AG09319 (cell line): ENCODE data around the gene GARRE1.

ENCODE experiments used
- DNase-seq: peaks from one replicate; pipeline ENCODE4 v3.0.0-alpha.2; 2010; ENCODE audit warnings: low read depth; ENCODE audit errors: extremely low read depth
- TF ChIP-seq, protein P1 (sequence below): IDR thresholded peaks from 2 replicates; pipeline ENCODE4 v1.5.1; 2011; ENCODE audit warnings: low read depth, mild to moderate bottlenecking, inconsistent platforms, low read length, moderate library complexity

GARRE1 gene

DNA sequence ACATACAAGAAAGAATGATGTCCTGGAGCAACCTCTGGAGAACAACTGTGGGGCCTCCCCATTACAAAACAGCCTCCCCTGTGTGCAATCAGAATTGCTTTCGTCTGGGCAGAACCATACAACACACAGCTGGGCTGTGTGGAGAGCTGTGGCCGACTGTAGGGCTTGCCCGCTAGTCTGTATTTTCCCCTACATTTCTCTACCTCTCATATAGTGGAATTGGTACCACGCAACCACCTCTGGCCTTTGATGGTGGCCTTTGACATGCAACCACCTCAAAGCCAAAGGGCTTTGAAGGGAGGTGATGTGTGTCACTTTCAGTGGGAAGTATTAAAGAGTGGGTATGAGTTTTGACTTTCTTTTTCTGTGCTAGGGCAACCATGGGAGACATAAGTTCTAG is 34.0 kb downstream of the GARRE1 start:
- TF ChIP-seq, protein P1, sequence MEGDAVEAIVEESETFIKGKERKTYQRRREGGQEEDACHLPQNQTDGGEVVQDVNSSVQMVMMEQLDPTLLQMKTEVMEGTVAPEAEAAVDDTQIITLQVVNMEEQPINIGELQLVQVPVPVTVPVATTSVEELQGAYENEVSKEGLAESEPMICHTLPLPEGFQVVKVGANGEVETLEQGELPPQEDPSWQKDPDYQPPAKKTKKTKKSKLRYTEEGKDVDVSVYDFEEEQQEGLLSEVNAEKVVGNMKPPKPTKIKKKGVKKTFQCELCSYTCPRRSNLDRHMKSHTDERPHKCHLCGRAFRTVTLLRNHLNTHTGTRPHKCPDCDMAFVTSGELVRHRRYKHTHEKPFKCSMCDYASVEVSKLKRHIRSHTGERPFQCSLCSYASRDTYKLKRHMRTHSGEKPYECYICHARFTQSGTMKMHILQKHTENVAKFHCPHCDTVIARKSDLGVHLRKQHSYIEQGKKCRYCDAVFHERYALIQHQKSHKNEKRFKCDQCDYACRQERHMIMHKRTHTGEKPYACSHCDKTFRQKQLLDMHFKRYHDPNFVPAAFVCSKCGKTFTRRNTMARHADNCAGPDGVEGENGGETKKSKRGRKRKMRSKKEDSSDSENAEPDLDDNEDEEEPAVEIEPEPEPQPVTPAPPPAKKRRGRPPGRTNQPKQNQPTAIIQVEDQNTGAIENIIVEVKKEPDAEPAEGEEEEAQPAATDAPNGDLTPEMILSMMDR = no peak
- no peak for DNase-seq

DNA sequence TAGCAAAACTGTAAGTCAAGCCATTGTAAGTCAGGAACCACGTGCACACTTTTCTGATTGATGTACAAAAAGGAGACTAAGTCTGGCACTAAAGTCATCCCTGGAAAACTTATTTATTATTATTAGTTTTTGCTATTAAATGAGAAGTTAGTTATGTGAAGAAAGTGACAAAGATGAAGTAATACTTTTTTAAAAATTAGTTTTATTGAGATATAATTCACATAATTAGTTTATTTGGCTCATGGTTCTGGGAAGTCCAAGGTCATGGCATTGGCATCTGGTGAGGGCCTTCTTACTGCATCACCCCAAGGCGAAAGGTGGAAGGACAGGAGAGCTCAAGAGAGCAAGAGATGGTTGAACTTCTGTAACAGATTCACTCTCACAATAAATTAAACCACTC is 36.9 kb downstream of the GARRE1 start:
- DNase-seq = no peak
- TF ChIP-seq, protein P1 = no peak

DNA sequence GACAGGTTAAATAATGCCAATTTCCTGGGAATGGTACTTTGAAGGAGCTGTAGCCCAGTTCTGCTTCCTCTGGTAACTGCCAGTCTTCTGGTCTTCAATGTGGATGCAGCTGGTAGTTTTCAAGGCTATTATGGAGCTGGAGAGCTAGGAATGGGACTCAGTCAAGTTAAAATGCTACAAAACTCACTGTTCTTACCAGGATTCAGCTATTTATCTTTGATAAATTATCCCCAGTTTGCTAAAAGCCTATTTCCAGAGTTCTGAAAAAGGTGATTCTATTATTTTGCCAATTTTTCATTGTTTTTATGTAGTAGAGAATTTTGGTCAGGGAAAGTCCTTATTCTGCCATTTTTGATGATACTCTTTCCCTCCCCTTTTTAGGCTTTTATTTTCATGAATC is 40.7 kb downstream of the GARRE1 start:
- TF ChIP-seq, protein P1 = no peak
- no peak for DNase-seq

DNA sequence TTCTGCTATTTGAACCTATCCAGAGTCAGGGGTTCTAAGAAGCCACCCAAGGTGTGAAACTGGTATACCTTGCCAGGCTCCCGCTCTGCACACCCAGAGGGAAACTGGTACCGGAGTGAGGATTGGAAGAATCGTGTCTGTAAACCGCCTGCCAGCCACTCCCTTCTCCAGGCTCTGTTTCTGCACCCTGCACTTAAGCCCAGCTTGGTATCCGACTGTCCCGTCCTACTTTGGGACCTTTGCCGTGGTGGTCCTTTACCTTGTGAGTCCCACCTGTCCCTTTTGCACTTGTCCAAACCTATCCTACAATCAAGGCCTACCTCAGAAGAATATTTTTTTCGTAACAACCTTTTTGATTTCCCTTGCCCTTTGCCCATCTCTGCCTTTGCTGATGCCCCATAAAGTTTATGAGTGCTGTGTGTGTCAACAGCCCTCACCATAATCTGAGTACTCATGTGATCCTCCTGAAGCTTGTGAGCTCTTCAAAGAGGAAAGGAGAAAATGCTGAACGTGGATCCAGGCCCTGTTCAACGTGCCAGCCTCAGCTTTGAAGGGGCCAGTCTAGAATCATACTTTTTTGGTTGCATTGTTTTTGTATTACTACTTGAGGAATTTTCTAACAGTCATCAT is 44.7 kb downstream of the GARRE1 start:
- TF ChIP-seq, protein P1 = no peak
- DNase-seq = no peak

DNA sequence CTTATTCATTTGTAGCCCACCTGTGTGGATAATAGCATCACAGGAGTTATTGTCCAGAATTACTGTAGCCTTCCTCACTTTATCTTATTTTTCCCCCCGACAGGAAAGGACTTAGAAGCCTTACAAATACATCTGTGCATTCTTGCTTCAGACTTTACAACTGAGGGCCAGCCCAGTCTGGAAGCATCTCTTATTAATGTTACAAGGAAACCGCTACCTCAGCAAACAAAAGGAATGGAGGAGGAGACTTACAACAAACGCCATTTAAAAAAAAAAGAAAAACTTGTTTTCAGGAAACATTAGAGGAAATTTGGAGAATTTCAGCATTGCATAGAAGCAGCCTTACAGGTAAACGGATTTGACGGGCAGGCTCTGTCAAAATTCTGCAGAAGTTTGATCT is 45.2 kb downstream of the GARRE1 start:
- DNase-seq = no peak
- TF ChIP-seq, protein P1 = no peak

DNA sequence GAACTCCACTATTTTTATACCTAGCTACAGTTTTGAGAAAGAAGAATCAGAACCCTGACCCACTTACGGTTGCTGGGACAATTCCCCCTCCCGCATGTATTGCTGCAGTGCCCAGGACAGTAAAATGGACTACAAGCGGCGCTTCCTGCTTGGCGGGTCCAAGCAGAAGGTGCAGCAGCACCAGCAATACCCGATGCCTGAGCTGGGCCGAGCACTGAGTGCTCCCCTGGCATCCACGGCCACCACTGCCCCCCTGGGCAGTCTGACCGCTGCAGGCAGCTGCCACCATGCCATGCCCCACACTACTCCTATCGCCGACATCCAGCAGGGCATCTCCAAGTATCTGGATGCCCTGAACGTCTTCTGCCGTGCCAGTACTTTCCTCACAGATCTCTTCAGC is 46.0 kb downstream of the GARRE1 start:
- TF ChIP-seq, protein P1 = no peak
- DNase-seq = no peak

DNA sequence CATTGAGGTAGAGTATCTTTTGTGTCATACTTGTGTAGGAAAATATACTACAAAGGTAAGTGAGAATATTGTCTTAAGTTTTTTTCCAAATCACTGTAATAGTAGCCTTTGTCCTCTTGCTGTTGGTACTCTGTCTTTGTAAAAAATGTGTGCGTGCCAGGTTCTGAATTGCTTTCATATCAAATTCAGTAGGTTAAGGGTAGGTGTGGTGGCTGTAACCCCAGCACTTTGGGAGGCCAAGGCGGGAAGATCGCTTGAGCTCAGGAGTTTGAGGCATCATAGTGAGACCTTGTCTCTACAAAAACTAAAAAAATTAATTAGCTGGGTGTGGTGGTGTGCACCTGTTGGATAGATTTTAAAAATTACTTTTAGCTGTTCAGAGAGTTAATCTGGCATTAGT is 46.6 kb downstream of the GARRE1 start:
- TF ChIP-seq, protein P1 = no peak
- DNase-seq = no peak
